Activated naive CD4-positive, alpha-beta T cell (primary cell): ENCODE results near the gene OPRL1.
A peak's percentile ranks its signal among the peaks of the same experiment; 100 is the strongest.

Experiments used
- DNase-seq, 4 experiments: peaks; one replicate each; lab custom pipeline; 2025; lab: John Stamatoyannopoulos, UW

OPRL1 gene

GRCh38 chr20:64104667-64105451, 25.0 kb downstream of the OPRL1 start:
- no peak for DNase-seq

GRCh38 chr20:64105846-64106434, 26.1 kb downstream of the OPRL1 start:
- DNase-seq = no peak

- no peak for DNase-seq
Observed at GRCh38 chr20:64106435-64106961, 26.6 kb downstream of the OPRL1 start.

- DNase-seq = peak in 1 of 4 experiments; percentile 19
Observed at GRCh38 chr20:64106981-64107735, 27.3 kb downstream of the OPRL1 start, which contains the start of gene NPBWR2. Gene NPBWR2 (minus strand): TSS chr20:64107565. CDS start chr20:64106831, 734 bp downstream.

- DNase-seq = no peak
Observed at GRCh38 chr20:64107736-64108457, 28.0 kb downstream of the OPRL1 start.

GRCh38 chr20:64108731-64109681, 29.1 kb downstream of the OPRL1 start:
- no peak for DNase-seq

GRCh38 chr20:64109831-64110391, 30.0 kb downstream of the OPRL1 start:
- no peak for DNase-seq

- no peak for DNase-seq
Observed at GRCh38 chr20:64110411-64111068, 30.7 kb downstream of the OPRL1 start.

GRCh38 chr20:64111841-64112641, 32.2 kb downstream of the OPRL1 start:
- DNase-seq = no peak

- DNase-seq = no peak
Observed at GRCh38 chr20:64112691-64113443, 33.0 kb downstream of the OPRL1 start.

GRCh38 chr20:64113444-64113775, 33.5 kb downstream of the OPRL1 start:
- DNase-seq = no peak

GRCh38 chr20:64113796-64114355, 34.0 kb downstream of the OPRL1 start:
- no peak for DNase-seq

- DNase-seq = no peak
Observed at GRCh38 chr20:64114356-64114971, 34.6 kb downstream of the OPRL1 start.

- no peak for DNase-seq
Observed at GRCh38 chr20:64115171-64115911, 35.5 kb downstream of the OPRL1 start.

GRCh38 chr20:64116016-64116415, 36.1 kb downstream of the OPRL1 start:
- DNase-seq = no peak

- DNase-seq = no peak
Observed at GRCh38 chr20:64116541-64117431, 36.9 kb downstream of the OPRL1 start.
